Measurements from ENCODE around the gene HTRA3. TPM values are rescaled to one million over a fixed set of nuclear protein-coding genes. Genes with fewer than 3 reads are reported as not detected.

HTRA3 gene
- total and polyA plus RNA-seq, 2 of the 4 experiments (the other 2 are of a cell fraction): 1.3 to 9.5 TPM

DNA sequence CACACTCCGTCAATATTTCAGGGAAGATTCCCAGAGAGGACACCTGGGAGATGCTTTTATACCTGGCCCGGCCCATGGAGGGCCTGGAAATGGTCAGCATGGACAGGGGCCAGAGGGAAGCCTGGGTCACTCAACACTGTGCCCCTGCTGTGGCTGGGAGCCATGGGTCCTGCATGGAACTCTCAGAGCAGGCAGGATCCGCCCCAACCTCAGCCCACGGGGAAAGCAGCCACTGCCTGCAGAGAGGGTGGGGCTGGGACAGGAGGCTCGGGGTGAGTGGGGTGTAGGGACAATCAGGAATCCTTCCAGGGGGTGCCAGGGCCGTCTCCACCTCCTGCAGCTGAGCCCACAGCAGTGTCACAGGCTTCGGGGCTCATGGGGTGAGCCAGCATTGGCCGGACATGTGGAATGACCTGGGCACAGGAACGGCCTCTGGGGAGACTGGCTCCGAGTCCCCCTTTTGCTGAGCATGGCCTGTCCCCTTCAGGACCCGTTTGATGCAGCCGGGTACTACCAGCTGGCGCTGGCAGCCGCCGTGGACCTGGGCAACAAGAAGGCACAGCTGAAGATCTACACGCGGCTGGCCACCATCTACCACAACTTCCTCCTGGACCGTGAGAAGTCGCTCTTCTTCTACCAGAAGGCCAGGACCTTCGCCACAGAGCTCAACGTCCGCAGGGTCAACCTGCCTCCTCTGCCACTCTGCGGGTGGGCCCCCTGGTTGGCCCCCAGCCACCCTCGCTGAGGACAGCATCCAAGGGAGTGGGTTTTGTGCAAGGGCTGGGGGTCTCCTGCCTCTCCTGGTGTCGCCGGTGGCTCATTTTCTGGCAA lies 29.1 kb upstream of the HTRA3 start (continued):
- TF ChIP-seq BHLHE40 (IDR thresholded peaks at IDR 0.05; ENCODE audit: low read depth, low read length): no peak

DNA sequence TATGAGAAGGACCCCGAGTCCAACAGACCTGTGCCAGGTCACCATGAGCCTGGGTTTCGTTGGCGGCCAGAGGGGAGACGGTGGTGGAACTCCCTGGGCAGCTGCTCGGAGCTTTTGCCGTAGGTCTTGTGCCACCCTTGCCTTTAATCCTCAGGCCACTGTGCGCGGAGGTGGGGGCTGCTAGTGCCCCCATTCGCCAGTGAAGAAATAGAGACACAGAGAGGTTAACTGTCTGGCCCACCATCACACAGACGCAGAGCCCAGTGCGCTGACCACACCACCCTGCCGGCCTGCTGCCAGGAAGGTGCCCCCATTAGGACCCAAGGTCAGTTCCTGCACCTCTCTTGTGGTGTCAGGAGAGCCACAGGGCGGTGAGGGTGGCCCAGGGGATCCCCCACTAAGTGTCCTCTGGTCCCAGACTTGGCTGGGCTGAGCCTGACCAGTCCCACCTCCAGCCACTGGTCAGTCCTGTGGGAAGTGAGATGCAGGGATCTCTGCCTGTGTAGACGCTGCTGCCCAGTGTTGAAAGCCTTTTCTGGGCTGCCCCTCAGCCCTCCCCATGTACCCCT lies 28.3 kb upstream of the HTRA3 start:
- intact Hi-C loops (cut with micrococcal nuclease): no loop called here
- in situ Hi-C loops (cut with MboI; ENCODE audit: low sequenced_read_pairs): loop anchor here (5.0 kb wide), 1 partner anchor 161 kb away; no protein-coding TSS in a partner anchor

More for the DNA sequence above, 28.3 kb upstream of the HTRA3 start:
- POLR2A ChIA-PET (ENCODE audit: unreplicated experiment): no interaction called here
- ATAC-seq (ENCODE audit: low read depth) (no peak), DNase-seq (no peak)
- H3K4ac ChIP-seq (ENCODE audit: low read depth, low read length): no peak overlapping the region
- no TSS peak for BruUV-seq (replicated peaks)
- no peak overlapping the region for H2BK20ac ChIP-seq (ENCODE audit: low read depth, low read length)
- no peak overlapping the region for H4K8ac ChIP-seq (ENCODE audit: low read depth in 2 of 2, low read length in 2 of 2)
- H3K36me3 ChIP-seq (ENCODE audit: control insufficient read depth, insufficient read depth, low read length): no peaks in the 10 kb centered on the region
- H3K18ac ChIP-seq (ENCODE audit: low read depth, low read length): no peak overlapping the region
- H4K91ac ChIP-seq (ENCODE audit: insufficient read depth, low read depth, low read length): no peak overlapping the region
- no peak overlapping the region for H2AFZ ChIP-seq (replicated peaks; ENCODE audit: low read length, poor library complexity)
- no peak overlapping the region for H2AK9ac ChIP-seq (replicated peaks; ENCODE audit: low read depth, low read length, poor library complexity)
- H3K9me3 ChIP-seq (ENCODE audit: control insufficient read depth, insufficient read depth, low read length): no peaks in the 10 kb centered on the region; the same call in 1 of the 2 replicates
- H2AK5ac ChIP-seq (ENCODE audit: low read depth, low read length): no peak overlapping the region
- H3K4me2 ChIP-seq (ENCODE audit: low read depth, low read length): no peak overlapping the region
- no peaks in the 10 kb centered on the region; the same call in 1 of the 2 replicates for H4K20me1 ChIP-seq (ENCODE audit: insufficient read depth, low read length)
- H3K9me1 ChIP-seq (ENCODE audit: insufficient read depth, low read length): no peaks in the 10 kb centered on the region
- H3K56ac ChIP-seq (ENCODE audit: extremely low read depth, insufficient read depth, low read length): no peak overlapping the region
- no peak overlapping the region for H2BK15ac ChIP-seq (ENCODE audit: low read depth, low read length)
- no peak overlapping the region for H3K27ac ChIP-seq (ENCODE audit: insufficient read depth, low read length)
- H4K5ac ChIP-seq (ENCODE audit: low read depth, low read length): no peak overlapping the region
- dilution Hi-C loops (cut with HindIII; ENCODE audit: low sequenced_read_pairs, unreplicated experiment): no loop called here
- no peak overlapping the region for H3K23ac ChIP-seq (ENCODE audit: low read depth, low read length)
- no peak for TF ChIP-seq RFX5 (IDR thresholded peaks at IDR 0.05; ENCODE audit: low read depth, low read length)
- TF ChIP-seq MAFK (IDR thresholded peaks at IDR 0.05; ENCODE audit: low read depth, low read length): no peak
- TF ChIP-seq MXI1 (IDR thresholded peaks at IDR 0.05; ENCODE audit: borderline replicate concordance, low read depth, low read length): no peak
- no peak for TF ChIP-seq RCOR1 (IDR thresholded peaks at IDR 0.05; ENCODE audit: insufficient replicate concordance, low read length)
- TF ChIP-seq, protein P1, sequence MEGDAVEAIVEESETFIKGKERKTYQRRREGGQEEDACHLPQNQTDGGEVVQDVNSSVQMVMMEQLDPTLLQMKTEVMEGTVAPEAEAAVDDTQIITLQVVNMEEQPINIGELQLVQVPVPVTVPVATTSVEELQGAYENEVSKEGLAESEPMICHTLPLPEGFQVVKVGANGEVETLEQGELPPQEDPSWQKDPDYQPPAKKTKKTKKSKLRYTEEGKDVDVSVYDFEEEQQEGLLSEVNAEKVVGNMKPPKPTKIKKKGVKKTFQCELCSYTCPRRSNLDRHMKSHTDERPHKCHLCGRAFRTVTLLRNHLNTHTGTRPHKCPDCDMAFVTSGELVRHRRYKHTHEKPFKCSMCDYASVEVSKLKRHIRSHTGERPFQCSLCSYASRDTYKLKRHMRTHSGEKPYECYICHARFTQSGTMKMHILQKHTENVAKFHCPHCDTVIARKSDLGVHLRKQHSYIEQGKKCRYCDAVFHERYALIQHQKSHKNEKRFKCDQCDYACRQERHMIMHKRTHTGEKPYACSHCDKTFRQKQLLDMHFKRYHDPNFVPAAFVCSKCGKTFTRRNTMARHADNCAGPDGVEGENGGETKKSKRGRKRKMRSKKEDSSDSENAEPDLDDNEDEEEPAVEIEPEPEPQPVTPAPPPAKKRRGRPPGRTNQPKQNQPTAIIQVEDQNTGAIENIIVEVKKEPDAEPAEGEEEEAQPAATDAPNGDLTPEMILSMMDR (conservative IDR thresholded peaks at IDR 0.05; ENCODE audit: low read depth, low read length): no peak
- TF ChIP-seq, protein P2, sequence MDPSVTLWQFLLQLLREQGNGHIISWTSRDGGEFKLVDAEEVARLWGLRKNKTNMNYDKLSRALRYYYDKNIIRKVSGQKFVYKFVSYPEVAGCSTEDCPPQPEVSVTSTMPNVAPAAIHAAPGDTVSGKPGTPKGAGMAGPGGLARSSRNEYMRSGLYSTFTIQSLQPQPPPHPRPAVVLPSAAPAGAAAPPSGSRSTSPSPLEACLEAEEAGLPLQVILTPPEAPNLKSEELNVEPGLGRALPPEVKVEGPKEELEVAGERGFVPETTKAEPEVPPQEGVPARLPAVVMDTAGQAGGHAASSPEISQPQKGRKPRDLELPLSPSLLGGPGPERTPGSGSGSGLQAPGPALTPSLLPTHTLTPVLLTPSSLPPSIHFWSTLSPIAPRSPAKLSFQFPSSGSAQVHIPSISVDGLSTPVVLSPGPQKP (IDR thresholded peaks at IDR 0.05; ENCODE audit: borderline replicate concordance, low read depth, low read length): no peak
- TF ChIP-seq BHLHE40 (IDR thresholded peaks at IDR 0.05; ENCODE audit: low read depth, low read length): no peak
- no peak for TF ChIP-seq MAZ (IDR thresholded peaks at IDR 0.05; ENCODE audit: borderline replicate concordance, low read depth, low read length)
- TF ChIP-seq NFE2L2 (IDR thresholded peaks at IDR 0.05; ENCODE audit: low read depth, low read length): no peak
- no peaks in the 10 kb centered on the region; the same call in 1 of the 2 replicates for H3K27me3 ChIP-seq (ENCODE audit: control insufficient read depth, insufficient read depth, low read length)
- no peak overlapping the region for H2BK5ac ChIP-seq (ENCODE audit: low read depth, low read length, poor library complexity, severe bottlenecking)
- peaks cover 5% of the 10 kb centered on the region for H3K4me1 ChIP-seq (ENCODE audit: control insufficient read depth, insufficient read depth, low read length)
- WGBS, 2 experiments (ENCODE audit: extremely low coverage in 2 of 2, insufficient read length in 1 of 2): 86% methylated on average over 9 of the region's 14 CpGs; no CpG with 5 or more reads in 1 of the 2 experiments
- H3K14ac ChIP-seq (replicated peaks; ENCODE audit: low read depth, low read length): no peak overlapping the region
- no peaks in the 10 kb centered on the region for H3K79me1 ChIP-seq (ENCODE audit: low read depth in 1 of 2, low read length in 2 of 2)
- no peak overlapping the region for H3K4me3 ChIP-seq (ENCODE audit: insufficient read depth, low read depth, low read length)
- no peak overlapping the region for H2BK120ac ChIP-seq (ENCODE audit: low read depth, low read length)
- no peak overlapping the region for H3K9ac ChIP-seq (ENCODE audit: low read depth, low read length)
- CTCF ChIA-PET: interaction anchor here (2.5 kb wide), 1 partner anchor 161 kb away, joined by 18 read pairs; no protein-coding TSS in a partner anchor

Measured in IMR-90 (cell line).